Brain microvascular endothelial cell (primary cell): Measurements from ENCODE around the gene ARSG.
A peak's percentile ranks its signal among the peaks of the same experiment; 100 is the strongest.

Source experiments
- DNase-seq: peaks from one replicate; pipeline ENCODE4 v3.0.0-alpha.2; 2020
- H3K27ac ChIP-seq: fragments of 250-450 bp; sonication (Bioruptor Pico); 2 replicates; pipeline ENCODE4 v1.5.1; 2020; ENCODE audit warnings: mild to moderate bottlenecking, moderate library complexity
- H3K27me3 ChIP-seq: fragments of 250-450 bp; sonication (Bioruptor Pico); replicated peaks from 2 replicates; pipeline ENCODE4 v1.5.1; 2020; ENCODE audit warnings: mild to moderate bottlenecking
- H3K36me3 ChIP-seq: fragments of 250-450 bp; sonication (Bioruptor Pico); replicated peaks from 2 replicates; pipeline ENCODE4 v1.5.1; 2020; ENCODE audit warnings: mild to moderate bottlenecking
- H3K4me3 ChIP-seq: 2 replicates; pipeline ENCODE4 v1.5.1; 2011; ENCODE audit warnings: low read depth, mild to moderate bottlenecking, control low read depth, low read length, moderate library complexity
- in situ Hi-C: cut with HindIII; loops from 2 replicates; pipeline ENCODE4 v1.10.0; 2017; ENCODE audit warnings: low sequenced_read_pairs, low pct_ligation_motif_present
- TF ChIP-seq, protein P1 (sequence below): IDR thresholded peaks from 2 replicates; pipeline ENCODE4 v1.5.1; 2011; ENCODE audit warnings: low read depth, mild to moderate bottlenecking, moderate library complexity, low read length, control low read depth, inconsistent platforms; ENCODE audit errors: missing control alignments

Gene ARSG

DNA sequence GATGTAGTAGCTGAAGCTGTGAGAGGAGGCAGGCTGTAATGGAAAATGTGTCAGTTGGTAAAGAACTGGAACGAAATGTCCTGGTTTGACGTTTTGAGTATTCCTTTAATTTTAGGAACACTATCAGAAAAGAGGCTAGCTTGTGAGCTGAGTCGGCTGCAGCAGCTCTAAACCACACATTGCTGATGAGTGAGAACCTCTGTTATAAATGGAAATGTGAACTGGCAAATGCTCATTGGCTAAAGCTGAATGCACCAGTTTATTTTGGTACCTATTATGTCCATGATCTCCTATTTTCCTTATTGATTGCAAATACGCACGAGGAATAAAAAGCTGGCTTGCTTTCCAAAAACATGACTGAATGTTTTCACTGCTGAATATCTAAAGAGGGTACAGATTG, 177.0 kb downstream of the ARSG start:
- DNase-seq = peak; percentile 65
- Histone ChIP-seq H3K27me3 (no peaks in the 10 kb centered on the region), H3K36me3 (no peaks in the 10 kb centered on the region), H3K4me3 (no peak overlapping the region), H3K27ac (peak overlapping the region; percentile 62)
- TF ChIP-seq, protein P1, sequence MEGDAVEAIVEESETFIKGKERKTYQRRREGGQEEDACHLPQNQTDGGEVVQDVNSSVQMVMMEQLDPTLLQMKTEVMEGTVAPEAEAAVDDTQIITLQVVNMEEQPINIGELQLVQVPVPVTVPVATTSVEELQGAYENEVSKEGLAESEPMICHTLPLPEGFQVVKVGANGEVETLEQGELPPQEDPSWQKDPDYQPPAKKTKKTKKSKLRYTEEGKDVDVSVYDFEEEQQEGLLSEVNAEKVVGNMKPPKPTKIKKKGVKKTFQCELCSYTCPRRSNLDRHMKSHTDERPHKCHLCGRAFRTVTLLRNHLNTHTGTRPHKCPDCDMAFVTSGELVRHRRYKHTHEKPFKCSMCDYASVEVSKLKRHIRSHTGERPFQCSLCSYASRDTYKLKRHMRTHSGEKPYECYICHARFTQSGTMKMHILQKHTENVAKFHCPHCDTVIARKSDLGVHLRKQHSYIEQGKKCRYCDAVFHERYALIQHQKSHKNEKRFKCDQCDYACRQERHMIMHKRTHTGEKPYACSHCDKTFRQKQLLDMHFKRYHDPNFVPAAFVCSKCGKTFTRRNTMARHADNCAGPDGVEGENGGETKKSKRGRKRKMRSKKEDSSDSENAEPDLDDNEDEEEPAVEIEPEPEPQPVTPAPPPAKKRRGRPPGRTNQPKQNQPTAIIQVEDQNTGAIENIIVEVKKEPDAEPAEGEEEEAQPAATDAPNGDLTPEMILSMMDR = no peak
- in situ Hi-C loops = no loop called here

DNA sequence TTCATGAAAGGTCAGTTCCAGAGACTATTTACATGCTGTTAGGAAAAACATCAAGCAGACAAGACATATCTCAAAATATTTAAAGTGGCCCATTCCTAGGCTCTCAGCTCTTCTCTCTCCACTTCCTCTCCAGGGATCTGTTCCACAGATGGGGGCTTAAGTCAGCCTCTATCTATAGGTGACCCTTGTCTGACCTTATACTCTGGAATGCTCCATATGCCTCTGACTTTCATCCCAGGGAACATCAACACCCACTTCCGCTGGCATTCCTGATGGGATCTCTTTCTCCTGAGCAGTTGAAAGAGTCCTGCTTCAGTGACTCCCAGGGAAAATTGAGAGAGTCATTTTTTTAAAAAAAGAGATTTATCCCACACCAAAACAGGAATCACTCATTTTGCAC, 177.5 kb downstream of the ARSG start:
- Histone ChIP-seq H3K27me3 (no peaks in the 10 kb centered on the region), H3K4me3 (no peak overlapping the region), H3K36me3 (no peaks in the 10 kb centered on the region), H3K27ac (peak overlapping the region; percentile 62)
- in situ Hi-C loops = no loop called here
- TF ChIP-seq, protein P1 = no peak
- peak; percentile 33 for DNase-seq
